Measurements from ENCODE around the gene TJP1. TPM values are rescaled to one million over a fixed set of nuclear protein-coding genes. Genes with fewer than 3 reads are reported as not detected.

TJP1 gene
- total and polyA plus RNA-seq, 9 of the 15 experiments (the other 6 are each of a cell fraction or from before 2014, with no cell fraction given) = 9.1 to 39.3 (median 28.0) TPM

DNA sequence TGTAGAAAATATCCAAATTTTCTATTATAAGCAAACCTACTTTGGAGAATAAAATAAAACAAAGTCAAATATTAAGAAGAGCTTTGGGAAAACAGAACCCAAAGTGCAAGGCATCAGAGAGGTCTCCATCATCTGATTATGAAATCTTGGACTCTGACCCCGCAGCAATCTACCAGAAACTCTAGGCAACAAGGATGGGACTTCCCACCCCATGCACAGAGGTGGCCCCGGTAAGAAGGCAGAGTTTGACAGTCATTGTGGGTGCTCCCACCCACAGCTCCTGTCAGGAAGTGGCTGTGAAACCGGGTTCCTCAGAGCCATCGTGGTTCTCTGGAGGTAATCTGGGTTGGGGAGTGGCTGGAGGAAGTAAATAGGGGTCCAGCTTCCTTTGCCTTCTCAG lies 37.0 kb upstream of the TJP1 start:
- no peaks in the 10 kb centered on the region for H3K9me1 ChIP-seq (ENCODE audit: control insufficient read depth, insufficient read depth, low read length)
- intact Hi-C loops (cut with micrococcal nuclease) (no loop called here), in situ Hi-C loops (cut with MboI) (no loop called here)
- H3K4me3 ChIP-seq = no peak overlapping the region
- no peaks in the 10 kb centered on the region; a peak in 1 of 5 replicates for H3K4me1 ChIP-seq (replicated peaks in 1 of 2; ENCODE audit: control insufficient read depth in 2 of 2, insufficient read depth in 2 of 2, low read length in 2 of 2)
- TF ChIP-seq ESRRB (CRISPR knock-in tag; IDR thresholded peaks at IDR 0.05; ENCODE audit: borderline replicate concordance) (no peak), EP400 (IDR thresholded peaks at IDR 0.05) (no peak), ZNF311 (CRISPR knock-in tag; IDR thresholded peaks at IDR 0.05) (no peak), U2AF1 (optimal IDR thresholded peaks at IDR 0.05; ENCODE audit: low read depth, low read length) (no peak), NR1H2 (CRISPR knock-in tag; IDR thresholded peaks at IDR 0.05) (no peak), RBM34 (IDR thresholded peaks at IDR 0.05; ENCODE audit: borderline replicate concordance, insufficient read depth, low read length) (no peak)
- H4K20me1 ChIP-seq (replicated peaks; ENCODE audit: control insufficient read depth, insufficient read depth, low read length) = no peaks in the 10 kb centered on the region
- H3K27ac ChIP-seq (ENCODE audit: extremely low read depth, low read depth, low read length) = no peak overlapping the region
- H3K9ac ChIP-seq (ENCODE audit: insufficient read depth in 1 of 2, low read depth in 2 of 2, low read length in 2 of 2) = no peak overlapping the region
- no peak overlapping the region for H2AFZ ChIP-seq (ENCODE audit: low read depth, low read length)
- no peaks in the 10 kb centered on the region for H3K9me3 ChIP-seq (replicated peaks; ENCODE audit: control insufficient read depth, insufficient read depth, low read depth, low read length)
- H3K79me2 ChIP-seq (ENCODE audit: control insufficient read depth, insufficient read depth, low read length) = no peaks in the 10 kb centered on the region
- CTCF ChIA-PET (ENCODE audit: low intra/inter-chr PET ratio) = no interaction called here
- no peak for ATAC-seq
- no peak overlapping the region for H3K4me2 ChIP-seq (ENCODE audit: insufficient read depth, low read length)
- POLR2A ChIA-PET = interaction anchor here (2.2 kb wide), 1 partner anchor 9 kb away, joined by 4 read pairs; no protein-coding TSS in a partner anchor
- BruUV-seq (replicated peaks) = no TSS peak
- peaks cover 9 to 21% of the 10 kb centered on the region in 2 experiments; a peak in 4 of 5 replicates for H3K27me3 ChIP-seq (ENCODE audit: control insufficient read depth in 2 of 2, insufficient read depth in 2 of 2, low read length in 2 of 2)
- no peak for DNase-seq (ENCODE audit: extremely low read depth in 1 of 4, low spot score in 3 of 4)
- no peaks in the 10 kb centered on the region for H3K36me3 ChIP-seq (ENCODE audit: control insufficient read depth, insufficient read depth, low read length)
- 3% methylated on average over 4 of the region's 4 CpGs for WGBS (ENCODE audit: insufficient coverage, low coverage, missing lambda C conversion rate)
- no peak for FAIRE-seq

DNA sequence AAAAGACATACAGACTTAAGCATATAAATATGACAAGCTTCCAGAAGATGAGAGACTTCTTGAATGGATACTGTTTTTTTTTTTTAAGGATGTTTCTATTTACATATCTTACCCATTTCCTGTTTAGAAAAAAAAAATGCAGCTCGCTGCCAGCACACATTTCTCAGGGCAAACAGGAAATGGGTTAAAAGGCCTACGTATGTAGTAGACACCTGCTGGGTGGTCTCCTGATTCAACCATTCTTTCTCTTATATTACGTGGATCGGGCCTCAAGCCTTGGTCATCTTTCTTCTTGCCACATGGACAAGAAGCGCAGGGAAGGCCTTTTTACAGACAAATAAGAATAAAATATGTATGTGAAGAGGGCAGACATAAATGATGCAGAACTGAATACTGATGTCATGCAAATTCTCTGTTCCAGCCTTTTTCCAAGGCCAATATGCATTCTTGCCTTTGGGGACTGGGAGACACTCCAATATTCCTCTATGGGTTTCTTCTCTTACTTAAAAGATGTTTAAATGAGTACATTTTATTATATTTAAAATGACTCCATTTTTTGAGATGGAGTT lies 35.0 kb upstream of the TJP1 start:
- no peaks in the 10 kb centered on the region for H3K9me1 ChIP-seq (ENCODE audit: control insufficient read depth, insufficient read depth, low read length)
- H3K4me3 ChIP-seq = no peak overlapping the region
- no peak overlapping the region for H2AFZ ChIP-seq (ENCODE audit: low read depth, low read length)
- H3K27ac ChIP-seq (ENCODE audit: extremely low read depth, low read depth, low read length) = no peak overlapping the region
- H3K9me3 ChIP-seq (replicated peaks; ENCODE audit: control insufficient read depth, insufficient read depth, low read depth, low read length) = no peaks in the 10 kb centered on the region
- no peak overlapping the region for H3K4me2 ChIP-seq (ENCODE audit: insufficient read depth, low read length)
- CTCF ChIA-PET (ENCODE audit: low intra/inter-chr PET ratio) = no interaction called here
- H4K20me1 ChIP-seq (replicated peaks; ENCODE audit: control insufficient read depth, insufficient read depth, low read length) = no peaks in the 10 kb centered on the region
- in situ Hi-C loops (cut with MboI) (no loop called here), intact Hi-C loops (cut with micrococcal nuclease) (no loop called here)
- no peak overlapping the region for H3K9ac ChIP-seq (ENCODE audit: insufficient read depth in 1 of 2, low read depth in 2 of 2, low read length in 2 of 2)
- H3K79me2 ChIP-seq (ENCODE audit: control insufficient read depth, insufficient read depth, low read length) = no peaks in the 10 kb centered on the region
- H3K27me3 ChIP-seq (ENCODE audit: control insufficient read depth in 2 of 2, insufficient read depth in 2 of 2, low read length in 2 of 2) = peaks cover 0 to 18% of the 10 kb centered on the region in 2 experiments; a peak in 3 of 5 replicates
- FAIRE-seq (no peak), DNase-seq (ENCODE audit: extremely low read depth in 1 of 4, low spot score in 3 of 4) (no peak), ATAC-seq (no peak)
- H3K36me3 ChIP-seq (ENCODE audit: control insufficient read depth, insufficient read depth, low read length) = no peaks in the 10 kb centered on the region
- no TSS peak for BruUV-seq (replicated peaks)
- TF ChIP-seq EWSR1 (IDR thresholded peaks at IDR 0.05; ENCODE audit: borderline replicate concordance, low read depth, partially characterized antibody) = no peak
- no peak for TF ChIP-seq PTTG1 (tag; IDR thresholded peaks at IDR 0.05; ENCODE audit: low read depth)
- no peak for TF ChIP-seq ARID2 (IDR thresholded peaks at IDR 0.05)
- 6% methylated on average over 5 of the region's 5 CpGs for WGBS (ENCODE audit: insufficient coverage, low coverage, missing lambda C conversion rate)
- no peaks in the 10 kb centered on the region for H3K4me1 ChIP-seq (replicated peaks in 1 of 2; ENCODE audit: control insufficient read depth in 2 of 2, insufficient read depth in 2 of 2, low read length in 2 of 2)
- POLR2A ChIA-PET = interaction anchor here (2.2 kb wide), 1 partner anchor 11 kb away, joined by 4 read pairs; no protein-coding TSS in a partner anchor
